ENCODE measurements around the gene CCDC51.

CCDC51 gene

GRCh38 chr3:48418651-48419050 is 21.3 kb downstream of the CCDC51 start:
- DNase-seq = no peak

- no peak for DNase-seq
Observed at GRCh38 chr3:48418140-48418539, 21.8 kb downstream of the CCDC51 start.

GRCh38 chr3:48417529-48418108 is 22.3 kb downstream of the CCDC51 start:
- no peak for DNase-seq

- no peak for DNase-seq
Observed at GRCh38 chr3:48416546-48416945, 23.4 kb downstream of the CCDC51 start.

GRCh38 chr3:48416091-48416505 is 23.8 kb downstream of the CCDC51 start:
- no peak for DNase-seq

GRCh38 chr3:48415251-48415953 is 24.5 kb downstream of the CCDC51 start:
- DNase-seq = no peak

GRCh38 chr3:48414376-48415250 is 25.3 kb downstream of the CCDC51 start:
- no peak for DNase-seq

- DNase-seq = no peak
Observed at GRCh38 chr3:48413611-48414010, 26.3 kb downstream of the CCDC51 start.

- no peak for DNase-seq
Observed at GRCh38 chr3:48413086-48413485, 26.8 kb downstream of the CCDC51 start.

- no peak for DNase-seq
Observed at GRCh38 chr3:48412375-48413001, 27.4 kb downstream of the CCDC51 start.

- no peak for DNase-seq
Observed at GRCh38 chr3:48411606-48412374, 28.1 kb downstream of the CCDC51 start.

- no peak for DNase-seq
Observed at GRCh38 chr3:48411041-48411588, 28.8 kb downstream of the CCDC51 start.

GRCh38 chr3:48410205-48411040 is 29.5 kb downstream of the CCDC51 start:
- no peak for DNase-seq

GRCh38 chr3:48409291-48410201 is 30.4 kb downstream of the CCDC51 start:
- no peak for DNase-seq

GRCh38 chr3:48408823-48409281 is 31.1 kb downstream of the CCDC51 start:
- peak; percentile 47 for DNase-seq

- peak; percentile 41 for DNase-seq
Observed at GRCh38 chr3:48407542-48408099, 32.3 kb downstream of the CCDC51 start.

GRCh38 chr3:48406443-48407431 is 33.2 kb downstream of the CCDC51 start:
- no peak for DNase-seq

GRCh38 chr3:48405971-48406370 is 33.9 kb downstream of the CCDC51 start:
- no peak for DNase-seq
